SK-N-SH treated with all-trans-retinoic acid at 6 μM for 48 hours (cell line): ENCODE measurements around the gene MT2A.

Experiments
- CSDC2 ChIP-seq: fragments of 250-450 bp; sonication (Bioruptor Pico); IDR thresholded peaks from 2 replicates; pipeline ENCODE4 v1.5.0; 2020; ENCODE audit warnings: mild to moderate bottlenecking, moderate library complexity
- ESRRG ChIP-seq: fragments of 250-450 bp; sonication (Bioruptor Pico); IDR thresholded peaks from 2 replicates; pipeline ENCODE4 v1.6.1; 2021; ENCODE audit warnings: mild to moderate bottlenecking
- PPARA ChIP-seq: fragments of 250-450 bp; sonication (Bioruptor Pico); IDR thresholded peaks from 2 replicates; pipeline ENCODE4 v1.5.0; 2020; ENCODE audit warnings: mild to moderate bottlenecking, borderline replicate concordance
- SNAI2 ChIP-seq: fragments of 250-450 bp; sonication (Bioruptor Pico); IDR thresholded peaks from 2 replicates; pipeline ENCODE4 v1.5.0; 2020; ENCODE audit warnings: mild to moderate bottlenecking, moderate library complexity
- ZFP30 ChIP-seq: fragments of 450-650 bp; formaldehyde crosslinking; IDR thresholded peaks from 2 replicates; pipeline ENCODE4 v1.5.0; 2022; ENCODE audit warnings: mild to moderate bottlenecking, moderate library complexity
- TF ChIP-seq, protein P1 (sequence below): fragments of 250-450 bp; sonication (Bioruptor Pico); IDR thresholded peaks from 2 replicates; pipeline ENCODE4 v1.8.0; 2020; ENCODE audit warnings: mild to moderate bottlenecking, moderate library complexity, borderline replicate concordance
- TF ChIP-seq, protein P2 (sequence below): fragments of 250-450 bp; sonication (Bioruptor Pico); IDR thresholded peaks from 2 replicates; pipeline ENCODE4 v1.5.1; 2020; ENCODE audit warnings: low read depth, mild to moderate bottlenecking, moderate library complexity

DNA sequence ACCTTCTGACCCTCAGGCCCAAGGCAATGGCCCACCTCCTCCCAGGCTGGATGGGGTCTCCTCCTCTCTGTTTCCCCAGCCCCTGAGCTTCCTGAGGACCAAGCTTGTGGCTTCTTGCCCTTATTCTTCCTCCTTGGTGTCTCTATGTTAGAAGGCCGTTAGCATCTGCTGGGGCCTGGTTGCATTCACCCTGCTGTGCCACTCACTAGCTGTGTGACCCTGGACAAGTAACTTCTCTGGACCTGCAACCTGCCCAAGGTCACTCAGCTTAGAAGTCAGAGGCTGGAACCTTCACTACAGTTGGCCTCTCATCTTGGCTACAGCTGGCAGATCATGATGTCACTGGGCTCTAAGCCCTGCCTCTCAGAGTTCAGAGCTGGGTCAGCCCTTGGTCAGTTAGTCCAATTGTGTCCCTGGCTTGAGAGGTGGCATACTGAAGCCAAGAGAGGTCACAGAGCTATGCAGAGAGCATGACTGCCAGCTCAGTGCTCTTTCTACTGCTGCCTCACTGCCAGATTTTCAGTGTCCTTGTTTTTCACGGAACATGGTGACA is 3.0 kb downstream of the MT2A start:
- TF ChIP-seq, protein P1, sequence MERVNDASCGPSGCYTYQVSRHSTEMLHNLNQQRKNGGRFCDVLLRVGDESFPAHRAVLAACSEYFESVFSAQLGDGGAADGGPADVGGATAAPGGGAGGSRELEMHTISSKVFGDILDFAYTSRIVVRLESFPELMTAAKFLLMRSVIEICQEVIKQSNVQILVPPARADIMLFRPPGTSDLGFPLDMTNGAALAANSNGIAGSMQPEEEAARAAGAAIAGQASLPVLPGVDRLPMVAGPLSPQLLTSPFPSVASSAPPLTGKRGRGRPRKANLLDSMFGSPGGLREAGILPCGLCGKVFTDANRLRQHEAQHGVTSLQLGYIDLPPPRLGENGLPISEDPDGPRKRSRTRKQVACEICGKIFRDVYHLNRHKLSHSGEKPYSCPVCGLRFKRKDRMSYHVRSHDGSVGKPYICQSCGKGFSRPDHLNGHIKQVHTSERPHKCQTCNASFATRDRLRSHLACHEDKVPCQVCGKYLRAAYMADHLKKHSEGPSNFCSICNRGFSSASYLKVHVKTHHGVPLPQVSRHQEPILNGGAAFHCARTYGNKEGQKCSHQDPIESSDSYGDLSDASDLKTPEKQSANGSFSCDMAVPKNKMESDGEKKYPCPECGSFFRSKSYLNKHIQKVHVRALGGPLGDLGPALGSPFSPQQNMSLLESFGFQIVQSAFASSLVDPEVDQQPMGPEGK (CRISPR knock-in tag), result no peak
- TF ChIP-seq PPARA (CRISPR knock-in tag) (no peak), SNAI2 (CRISPR knock-in tag) (no peak), ZFP30 (CRISPR knock-in tag) (no peak), CSDC2 (CRISPR knock-in tag) (no peak), ESRRG (no peak)
- TF ChIP-seq, protein P2, sequence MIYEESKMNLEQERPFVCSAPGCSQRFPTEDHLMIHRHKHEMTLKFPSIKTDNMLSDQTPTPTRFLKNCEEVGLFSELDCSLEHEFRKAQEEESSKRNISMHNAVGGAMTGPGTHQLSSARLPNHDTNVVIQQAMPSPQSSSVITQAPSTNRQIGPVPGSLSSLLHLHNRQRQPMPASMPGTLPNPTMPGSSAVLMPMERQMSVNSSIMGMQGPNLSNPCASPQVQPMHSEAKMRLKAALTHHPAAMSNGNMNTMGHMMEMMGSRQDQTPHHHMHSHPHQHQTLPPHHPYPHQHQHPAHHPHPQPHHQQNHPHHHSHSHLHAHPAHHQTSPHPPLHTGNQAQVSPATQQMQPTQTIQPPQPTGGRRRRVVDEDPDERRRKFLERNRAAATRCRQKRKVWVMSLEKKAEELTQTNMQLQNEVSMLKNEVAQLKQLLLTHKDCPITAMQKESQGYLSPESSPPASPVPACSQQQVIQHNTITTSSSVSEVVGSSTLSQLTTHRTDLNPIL, result no peak
